Tibial artery (tissue), 4 donors: ENCODE results near the gene SSBP2.

Experiments used
- DNase-seq, 2 donors: peaks; one replicate each; pipeline ENCODE4 v3.0.0-alpha.2; 2019
- H3K27ac ChIP-seq, 2 donors: fragments of 200-600 bp; sonication (generic) in 1 of 2; 1 replicate in 1 of 2; 2 replicates in 1 of 2; pipeline ENCODE4 v1.5.1; 2018 to 2019; ENCODE audit warnings: mild to moderate bottlenecking in 1 of 2
- H3K27me3 ChIP-seq, 2 donors: fragments of 200-600 bp; sonication (generic) in 1 of 2; one replicate each; pipeline versions ENCODE4 v1.5.1 to v1.6.0; 2016 to 2019
- H3K36me3 ChIP-seq, 3 donors: fragments of 200-600 bp; sonication (generic) in 2 of 3; one replicate each; pipeline ENCODE4 v1.5.1; 2016 to 2019; ENCODE audit warnings: mild to moderate bottlenecking in 2 of 3
- H3K4me1 ChIP-seq, 4 donors: fragments of 200-600 bp; sonication (generic) in 2 of 4; 1 replicate in 3 of 4; 2 replicates in 1 of 4; pipeline ENCODE4 v1.5.1; 2016 to 2019
- H3K4me3 ChIP-seq, 2 donors: fragments of 200-600 bp; sonication (generic) in 1 of 2; 1 replicate in 1 of 2; 2 replicates in 1 of 2; pipeline ENCODE4 v1.5.1; 2018 to 2019; ENCODE audit warnings: mild to moderate bottlenecking in 2 of 2
- H3K9me3 ChIP-seq, 3 donors: fragments of 200-600 bp; sonication (generic) in 1 of 3; one replicate each; pipeline ENCODE4 v1.5.1; 2016 to 2019
- CTCF ChIP-seq, 2 experiments: fragments of 200-600 bp in 1 of 2; fragments of 450-650 bp in 1 of 2; IDR thresholded peaks; one replicate each; pipeline ENCODE4 v1.5.1; 2017 to 2019; ENCODE audit warnings: antibody characterized with exemption in 2 of 2, mild to moderate bottlenecking in 1 of 2, moderate library complexity in 1 of 2
- intact Hi-C: fragments of 100-400 bp; cut with DNase I; formaldehyde crosslinking; loops from one replicate; pipeline ENCODE4 v1.15.0; 2023; ENCODE audit warnings: low total_unique reads

The SSBP2 gene

GRCh38 chr5:81544351-81545018 lies 206.4 kb downstream of the SSBP2 start:
- Histone ChIP-seq H3K27me3 (no peaks in the 10 kb centered on the region), H3K9me3 (no peaks in the 10 kb centered on the region), H3K4me1 (no peaks in the 10 kb centered on the region), H3K36me3 (peaks cover 0 to 10% (median 0%) of the 10 kb centered on the region in 3 donors), H3K4me3 (no peak overlapping the region), H3K27ac (no peak overlapping the region)
- DNase-seq = no peak
- intact Hi-C loops = no loop called here
- TF ChIP-seq CTCF (IDR thresholded peaks at IDR 0.05) = no peak

- intact Hi-C loops = no loop called here
- no peak overlapping the region for H3K27ac ChIP-seq
- no peak for DNase-seq
- TF ChIP-seq CTCF (IDR thresholded peaks at IDR 0.05) = no peak
- H3K36me3 ChIP-seq = no peaks in the 10 kb centered on the region
- no peaks in the 10 kb centered on the region for H3K27me3 ChIP-seq
- no peak overlapping the region for H3K4me3 ChIP-seq
- peaks cover 0 to 5% (median 2%) of the 10 kb centered on the region in 4 donors for H3K4me1 ChIP-seq
- no peaks in the 10 kb centered on the region for H3K9me3 ChIP-seq
These were observed 208.7 kb downstream of the SSBP2 start for GRCh38 chr5:81542242-81542641.

GRCh38 chr5:81537905-81538547 lies 212.9 kb downstream of the SSBP2 start:
- no peaks in the 10 kb centered on the region for H3K27me3 ChIP-seq
- no peak overlapping the region for H3K4me3 ChIP-seq
- intact Hi-C loops = no loop called here
- H3K9me3 ChIP-seq = no peaks in the 10 kb centered on the region
- TF ChIP-seq CTCF (IDR thresholded peaks at IDR 0.05) = no peak
- H3K36me3 ChIP-seq = no peaks in the 10 kb centered on the region
- H3K4me1 ChIP-seq = peaks cover 0 to 16% (median 7%) of the 10 kb centered on the region in 4 donors
- H3K27ac ChIP-seq = no peak overlapping the region
- DNase-seq = no peak

GRCh38 chr5:81534441-81534840 lies 216.5 kb downstream of the SSBP2 start:
- H3K4me3 ChIP-seq = no peak overlapping the region
- intact Hi-C loops = no loop called here
- DNase-seq = no peak
- no peak for TF ChIP-seq CTCF (IDR thresholded peaks at IDR 0.05)
- peaks cover 0 to 16% (median 7%) of the 10 kb centered on the region in 4 donors for H3K4me1 ChIP-seq
- no peaks in the 10 kb centered on the region for H3K27me3 ChIP-seq
- no peaks in the 10 kb centered on the region for H3K9me3 ChIP-seq
- H3K36me3 ChIP-seq = no peaks in the 10 kb centered on the region
- H3K27ac ChIP-seq = no peak overlapping the region

- intact Hi-C loops = no loop called here
- no peak for DNase-seq
- Histone ChIP-seq H3K27ac (no peak overlapping the region), H3K4me3 (no peak overlapping the region), H3K9me3 (no peaks in the 10 kb centered on the region), H3K4me1 (peaks cover 0 to 16% (median 7%) of the 10 kb centered on the region in 4 donors), H3K36me3 (no peaks in the 10 kb centered on the region), H3K27me3 (no peaks in the 10 kb centered on the region)
- no peak for TF ChIP-seq CTCF (IDR thresholded peaks at IDR 0.05)
These were observed 217.1 kb downstream of the SSBP2 start for GRCh38 chr5:81533629-81534405.
